SU-DHL-6 (cell line): Measurements from ENCODE around the gene SAPCD2.

Source experiments
- EZH2phosphoT487 ChIP-seq: fragments of 200-600 bp; sonication (generic), shearing (Covaris generic); conservative IDR thresholded peaks from 2 replicates; pipeline ENCODE4 v1.6.1; 2018; ENCODE audit warnings: mild to moderate bottlenecking, antibody characterized with exemption, low read length, moderate library complexity, mixed read lengths
- TF ChIP-seq, protein P1 (sequence below): fragments of 200-600 bp; sonication (generic); IDR thresholded peaks from one replicate; pipeline ENCODE4 v1.5.1; 2017; ENCODE audit warnings: antibody characterized with exemption, mild to moderate bottlenecking, low read length, moderate library complexity; ENCODE audit not compliant: insufficient read depth, poor library complexity, severe bottlenecking

DNA sequence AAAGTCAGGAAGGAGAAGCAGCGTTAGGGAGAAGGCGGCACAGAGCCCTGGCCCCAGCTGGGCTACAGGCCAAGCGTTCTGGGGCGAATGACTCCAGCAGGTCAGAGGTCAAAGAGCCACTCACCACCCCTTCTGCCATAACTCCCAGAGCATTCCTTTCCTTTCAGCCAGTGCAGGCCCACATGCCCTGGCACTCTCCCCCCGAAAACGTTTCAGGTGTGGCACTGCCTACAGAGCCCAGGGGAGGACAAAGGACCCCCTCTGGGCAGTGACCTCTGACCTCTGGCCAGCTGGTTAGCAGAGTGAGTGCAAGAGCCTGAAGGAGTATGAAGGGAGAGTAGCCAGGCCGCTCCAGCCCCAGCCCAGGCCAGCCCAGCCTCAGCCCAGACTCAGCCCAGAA is 47.2 kb downstream of the SAPCD2 start:
- TF ChIP-seq, protein P1, sequence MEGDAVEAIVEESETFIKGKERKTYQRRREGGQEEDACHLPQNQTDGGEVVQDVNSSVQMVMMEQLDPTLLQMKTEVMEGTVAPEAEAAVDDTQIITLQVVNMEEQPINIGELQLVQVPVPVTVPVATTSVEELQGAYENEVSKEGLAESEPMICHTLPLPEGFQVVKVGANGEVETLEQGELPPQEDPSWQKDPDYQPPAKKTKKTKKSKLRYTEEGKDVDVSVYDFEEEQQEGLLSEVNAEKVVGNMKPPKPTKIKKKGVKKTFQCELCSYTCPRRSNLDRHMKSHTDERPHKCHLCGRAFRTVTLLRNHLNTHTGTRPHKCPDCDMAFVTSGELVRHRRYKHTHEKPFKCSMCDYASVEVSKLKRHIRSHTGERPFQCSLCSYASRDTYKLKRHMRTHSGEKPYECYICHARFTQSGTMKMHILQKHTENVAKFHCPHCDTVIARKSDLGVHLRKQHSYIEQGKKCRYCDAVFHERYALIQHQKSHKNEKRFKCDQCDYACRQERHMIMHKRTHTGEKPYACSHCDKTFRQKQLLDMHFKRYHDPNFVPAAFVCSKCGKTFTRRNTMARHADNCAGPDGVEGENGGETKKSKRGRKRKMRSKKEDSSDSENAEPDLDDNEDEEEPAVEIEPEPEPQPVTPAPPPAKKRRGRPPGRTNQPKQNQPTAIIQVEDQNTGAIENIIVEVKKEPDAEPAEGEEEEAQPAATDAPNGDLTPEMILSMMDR: no peak
- TF ChIP-seq EZH2phosphoT487: no peak
